ENCODE data around the gene FAM187B. TPM values are rescaled to one million over a fixed set of nuclear protein-coding genes. Genes with fewer than 3 reads are reported as not detected.
A peak's percentile ranks its signal among the peaks of the same experiment; 100 is the strongest.

Gene FAM187B
- total RNA-seq, 1 experiment from 2014 or later = not detected

DNA sequence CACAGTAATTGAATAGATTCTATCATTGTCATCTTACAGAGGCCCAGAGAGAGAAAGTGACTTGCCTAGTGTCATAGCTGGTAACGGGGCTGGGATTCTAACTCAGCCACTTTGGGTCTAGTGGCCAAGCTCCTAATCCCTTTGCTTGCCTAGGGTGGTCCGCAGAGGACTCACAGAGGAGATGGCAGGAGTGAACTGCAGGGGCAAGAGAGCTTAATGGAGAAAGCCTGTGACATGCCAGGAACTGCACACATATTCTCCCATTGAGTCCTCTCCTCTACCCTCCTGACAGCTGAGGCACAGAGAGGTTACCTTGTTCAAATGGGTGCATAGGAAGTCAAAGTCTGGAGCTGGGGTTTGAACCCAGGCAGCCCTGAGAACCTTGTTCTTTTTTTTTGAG, 22.9 kb upstream of the FAM187B start:
- no TSS peak for BruUV-seq (replicated peaks)
- Mint-ChIP-seq H3K9me3 (ENCODE audit: low read depth, unreplicated experiment) (no peaks in the 10 kb centered on the region), H3K4me1 (ENCODE audit: low read depth, unreplicated experiment) (peaks cover 61% of the 10 kb centered on the region), H3K36me3 (ENCODE audit: insufficient read depth, unreplicated experiment) (peaks cover 94% of the 10 kb centered on the region), H3K27ac (ENCODE audit: unreplicated experiment) (peak overlapping the region; percentile 45), H3K27me3 (ENCODE audit: unreplicated experiment) (no peaks in the 10 kb centered on the region), H3K4me3 (ENCODE audit: low read depth, unreplicated experiment) (peak overlapping the region; percentile 100)
- CTCF ChIA-PET = interaction anchor here (1.0 to 1.1 kb wide), 2 partner anchors 15 to 98 kb away, joined by 3 to 5 read pairs; no protein-coding TSS in a partner anchor
- no peak for DNase-seq
- intact Hi-C loops (cut with micrococcal nuclease; ENCODE audit: unreplicated experiment) = no loop called here
- TF ChIP-seq, protein P1, sequence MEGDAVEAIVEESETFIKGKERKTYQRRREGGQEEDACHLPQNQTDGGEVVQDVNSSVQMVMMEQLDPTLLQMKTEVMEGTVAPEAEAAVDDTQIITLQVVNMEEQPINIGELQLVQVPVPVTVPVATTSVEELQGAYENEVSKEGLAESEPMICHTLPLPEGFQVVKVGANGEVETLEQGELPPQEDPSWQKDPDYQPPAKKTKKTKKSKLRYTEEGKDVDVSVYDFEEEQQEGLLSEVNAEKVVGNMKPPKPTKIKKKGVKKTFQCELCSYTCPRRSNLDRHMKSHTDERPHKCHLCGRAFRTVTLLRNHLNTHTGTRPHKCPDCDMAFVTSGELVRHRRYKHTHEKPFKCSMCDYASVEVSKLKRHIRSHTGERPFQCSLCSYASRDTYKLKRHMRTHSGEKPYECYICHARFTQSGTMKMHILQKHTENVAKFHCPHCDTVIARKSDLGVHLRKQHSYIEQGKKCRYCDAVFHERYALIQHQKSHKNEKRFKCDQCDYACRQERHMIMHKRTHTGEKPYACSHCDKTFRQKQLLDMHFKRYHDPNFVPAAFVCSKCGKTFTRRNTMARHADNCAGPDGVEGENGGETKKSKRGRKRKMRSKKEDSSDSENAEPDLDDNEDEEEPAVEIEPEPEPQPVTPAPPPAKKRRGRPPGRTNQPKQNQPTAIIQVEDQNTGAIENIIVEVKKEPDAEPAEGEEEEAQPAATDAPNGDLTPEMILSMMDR (IDR thresholded peaks at IDR 0.05; ENCODE audit: unreplicated experiment) = no peak

DNA sequence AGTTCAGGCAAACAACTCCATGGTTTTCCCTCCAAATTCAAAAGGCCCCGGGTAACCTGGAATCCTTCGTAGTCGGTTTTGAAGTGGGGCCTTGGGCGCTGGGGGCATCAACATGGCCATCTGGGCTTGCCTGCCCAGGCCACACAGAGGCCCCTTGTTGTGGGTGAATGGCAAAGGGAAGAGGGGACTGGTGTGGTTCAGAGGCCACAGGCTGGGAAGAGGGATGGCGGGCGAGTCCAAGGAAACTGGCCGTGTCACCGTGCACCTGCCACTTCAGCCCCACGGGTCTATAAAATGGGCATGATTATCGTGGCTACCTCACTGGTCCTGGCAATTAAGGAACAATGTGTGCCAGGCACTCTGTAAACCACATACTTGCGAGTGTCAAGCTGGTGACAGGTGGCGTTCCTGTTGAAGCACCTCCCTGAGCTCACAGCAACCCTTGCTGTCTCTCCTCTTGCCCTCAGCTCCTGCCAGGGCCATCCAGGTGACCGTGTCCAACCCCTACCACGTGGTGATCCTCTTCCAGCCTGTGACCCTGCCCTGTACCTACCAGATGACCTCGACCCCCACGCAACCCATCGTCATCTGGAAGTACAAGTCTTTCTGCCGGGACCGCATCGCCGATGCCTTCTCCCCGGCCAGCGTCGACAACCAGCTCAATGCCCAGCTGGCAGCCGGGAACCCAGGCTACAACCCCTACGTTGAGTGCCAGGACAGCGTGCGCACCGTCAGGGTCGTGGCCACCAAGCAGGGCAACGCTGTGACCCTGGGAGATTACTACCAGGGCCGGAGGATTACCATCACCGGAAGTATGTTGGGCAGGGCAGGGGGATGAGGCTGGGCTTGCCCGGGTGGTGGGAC, 21.5 kb upstream of the FAM187B start:
- TF ChIP-seq, protein P1 (IDR thresholded peaks at IDR 0.05; ENCODE audit: unreplicated experiment) = no peak
- Mint-ChIP-seq H3K9me3 (ENCODE audit: low read depth, unreplicated experiment) (no peaks in the 10 kb centered on the region), H3K27me3 (ENCODE audit: unreplicated experiment) (no peaks in the 10 kb centered on the region), H3K27ac (ENCODE audit: unreplicated experiment) (peak overlapping the region; percentile 96), H3K4me1 (ENCODE audit: low read depth, unreplicated experiment) (peaks cover 57% of the 10 kb centered on the region), H3K36me3 (ENCODE audit: insufficient read depth, unreplicated experiment) (peaks cover 80% of the 10 kb centered on the region), H3K4me3 (ENCODE audit: low read depth, unreplicated experiment) (peak overlapping the region; percentile 100)
- BruUV-seq (replicated peaks) = no TSS peak
- no peak for DNase-seq
- intact Hi-C loops (cut with micrococcal nuclease; ENCODE audit: unreplicated experiment) = loop anchor here (2.0 to 5.0 kb wide), 2 partner anchors 35 to 108 kb away; partner anchors contain the start of gene FXYD7
- CTCF ChIA-PET = interaction anchor here (1.0 kb wide), 2 partner anchors 16 to 96 kb away, joined by 5 read pairs; no protein-coding TSS in a partner anchor

DNA sequence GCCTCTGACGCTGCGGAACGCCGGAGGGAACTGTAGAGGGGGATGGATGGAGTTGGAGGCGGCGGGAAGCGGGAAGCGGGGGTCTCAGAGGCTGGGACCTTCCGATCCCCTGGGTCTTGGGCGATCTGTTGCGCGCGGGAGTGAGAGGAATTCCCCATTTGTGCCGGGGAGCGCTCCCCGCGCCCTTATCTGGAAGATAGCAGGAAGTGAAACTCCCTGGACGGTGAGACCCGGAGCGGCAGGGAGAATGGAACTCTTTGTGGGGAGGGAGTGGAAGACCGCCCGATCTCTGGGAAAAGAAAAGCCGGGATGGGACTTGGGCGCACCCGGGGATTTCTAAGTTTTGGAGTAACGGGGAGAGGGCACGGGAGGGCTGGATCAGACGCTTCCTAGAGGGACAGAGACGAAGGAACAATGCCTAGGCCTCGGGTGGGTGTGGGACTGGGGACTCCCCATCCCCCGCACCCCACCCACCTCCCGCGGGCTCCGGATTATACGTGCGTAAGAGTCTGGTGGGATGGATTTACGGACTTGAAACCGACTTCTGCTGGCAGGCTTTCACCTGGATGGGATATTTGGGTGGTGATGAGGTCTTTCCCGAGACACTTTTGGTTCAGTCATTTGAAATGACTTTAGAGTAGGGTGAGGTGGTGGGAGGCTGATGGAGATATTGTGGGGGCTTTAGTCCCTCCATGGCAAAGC, 20.8 kb upstream of the FAM187B start:
- Mint-ChIP-seq H3K9me3 (ENCODE audit: low read depth, unreplicated experiment) (peaks cover 4% of the 10 kb centered on the region), H3K4me3 (ENCODE audit: low read depth, unreplicated experiment) (peak overlapping the region; percentile 100), H3K27ac (ENCODE audit: unreplicated experiment) (peak overlapping the region; percentile 96), H3K4me1 (ENCODE audit: low read depth, unreplicated experiment) (peaks cover 50% of the 10 kb centered on the region), H3K27me3 (ENCODE audit: unreplicated experiment) (no peaks in the 10 kb centered on the region), H3K36me3 (ENCODE audit: insufficient read depth, unreplicated experiment) (peaks cover 72% of the 10 kb centered on the region)
- DNase-seq = peak; percentile 34
- intact Hi-C loops (cut with micrococcal nuclease; ENCODE audit: unreplicated experiment) = loop anchor here (2.0 to 5.0 kb wide), 2 partner anchors 34 to 107 kb away; partner anchors contain the start of gene FXYD7
- BruUV-seq (replicated peaks) = no TSS peak
- CTCF ChIA-PET = interaction anchor here (1.0 kb wide), 1 partner anchor 95 kb away, joined by 5 read pairs; no protein-coding TSS in a partner anchor
- TF ChIP-seq, protein P1 (IDR thresholded peaks at IDR 0.05; ENCODE audit: unreplicated experiment) = no peak

DNA sequence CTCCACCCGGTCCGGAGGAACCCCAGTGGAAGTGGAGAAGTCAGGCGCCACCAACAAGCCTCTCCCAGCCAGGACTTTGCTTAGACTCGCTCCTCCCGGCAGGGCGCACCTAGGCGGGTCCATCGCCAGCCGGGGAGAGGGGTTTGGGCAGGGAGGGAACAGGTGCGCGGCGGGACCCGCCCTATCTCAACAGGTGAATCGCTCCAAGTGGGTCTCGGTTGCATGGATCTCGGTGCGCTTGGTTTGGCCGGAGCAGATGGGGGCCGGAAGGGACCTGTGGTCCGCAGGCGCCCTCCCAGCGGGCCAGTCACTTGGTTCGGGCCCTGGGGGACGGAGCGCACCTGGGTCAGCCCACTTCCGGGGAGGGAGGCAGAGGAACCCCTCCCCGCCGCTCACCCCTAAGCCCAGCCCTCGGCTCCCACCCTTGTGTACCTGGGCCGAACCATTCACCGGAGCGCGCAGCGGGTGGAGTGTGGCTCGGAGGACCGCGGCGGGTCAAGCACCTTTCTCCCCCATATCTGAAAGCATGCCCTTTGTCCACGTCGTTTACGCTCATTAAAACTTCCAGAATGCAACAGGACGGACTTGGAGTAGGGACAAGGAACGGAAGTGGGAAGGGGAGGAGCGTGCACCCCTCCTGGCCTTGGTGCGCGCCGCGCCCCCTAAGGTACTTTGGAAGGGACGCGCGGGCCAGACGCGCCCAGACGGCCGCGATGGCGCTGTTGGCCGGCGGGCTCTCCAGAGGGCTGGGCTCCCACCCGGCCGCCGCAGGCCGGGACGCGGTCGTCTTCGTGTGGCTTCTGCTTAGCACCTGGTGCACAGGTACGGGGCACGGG, 20.0 kb upstream of the FAM187B start, which contains the start of gene LSR:
Gene LSR (plus strand): TSS at position 693 of the 836 bp plus-strand sequence. CDS start 21 bp downstream, at position 714.
- no peaks in the 10 kb centered on the region for H3K27me3 Mint-ChIP-seq (ENCODE audit: unreplicated experiment)
- H3K36me3 Mint-ChIP-seq (ENCODE audit: insufficient read depth, unreplicated experiment) = peaks cover 64% of the 10 kb centered on the region
- peaks cover 49% of the 10 kb centered on the region for H3K4me1 Mint-ChIP-seq (ENCODE audit: low read depth, unreplicated experiment)
- peak within 1 kb of the TSS; percentile 96 for H3K27ac Mint-ChIP-seq (ENCODE audit: unreplicated experiment)
- H3K4me3 Mint-ChIP-seq (ENCODE audit: low read depth, unreplicated experiment) = peak within 1 kb of the TSS; percentile 100
- CTCF ChIA-PET = no interaction called here
- DNase-seq = peak; percentile 98
- peaks cover 9% of the 10 kb centered on the region for H3K9me3 Mint-ChIP-seq (ENCODE audit: low read depth, unreplicated experiment)
- TF ChIP-seq, protein P1 (IDR thresholded peaks at IDR 0.05; ENCODE audit: unreplicated experiment) = peak; percentile 18
- intact Hi-C loops (cut with micrococcal nuclease; ENCODE audit: unreplicated experiment) = loop anchor here (1.0 to 5.0 kb wide), 3 partner anchors 34 to 106 kb away; partner anchors contain the start of gene FXYD7
- BruUV-seq (replicated peaks) = no TSS peak
